Mesendoderm (in vitro differentiated cells): ENCODE data around the gene SH3BP4.

ENCODE experiments used
- DNase-seq: peaks from one replicate; pipeline ENCODE4 v3.0.0; 2013
- H2AK5ac ChIP-seq: 2 replicates; pipeline ENCODE4 v1.6.1; 2013; ENCODE audit warnings: low read length, inconsistent platforms
- H2BK120ac ChIP-seq: 2 replicates; pipeline ENCODE4 v1.6.1; 2013; ENCODE audit warnings: low read depth, mild to moderate bottlenecking, low read length, moderate library complexity, mixed read lengths
- H2BK15ac ChIP-seq: replicated peaks from 2 replicates; pipeline ENCODE4 v1.6.1; 2013; ENCODE audit warnings: low read depth, mild to moderate bottlenecking, moderate library complexity
- H2BK5ac ChIP-seq: 2 replicates; pipeline ENCODE4 v1.6.1; 2013; ENCODE audit warnings: low read length, inconsistent platforms
- H3K18ac ChIP-seq: 2 replicates; pipeline ENCODE4 v1.6.1; 2013; ENCODE audit warnings: mild to moderate bottlenecking, low read length, mixed read lengths
- H3K23ac ChIP-seq: one replicate; pipeline ENCODE4 v1.6.1; 2013; ENCODE audit warnings: low read length
- H3K27ac ChIP-seq: 2 replicates; pipeline ENCODE4 v1.5.1; 2013; ENCODE audit warnings: low read depth, mild to moderate bottlenecking, inconsistent platforms, low read length, moderate library complexity
- H3K27me3 ChIP-seq: 2 replicates; pipeline ENCODE4 v1.6.1; 2013; ENCODE audit warnings: low read length, control low read depth, mild to moderate bottlenecking, inconsistent platforms; ENCODE audit not compliant: insufficient read depth, poor library complexity
- H3K36me3 ChIP-seq: 2 replicates; pipeline ENCODE4 v1.6.1; 2013; ENCODE audit warnings: low read length, inconsistent platforms; ENCODE audit not compliant: control insufficient read depth, insufficient read depth
- H3K4ac ChIP-seq: one replicate; pipeline ENCODE4 v1.6.1; 2013; ENCODE audit warnings: low read depth, mild to moderate bottlenecking, low read length, moderate library complexity
- H3K4me1 ChIP-seq: 2 replicates; pipeline ENCODE4 v1.6.1; 2013; ENCODE audit warnings: low read depth, low read length, inconsistent platforms; ENCODE audit not compliant: control insufficient read depth
- H3K4me2 ChIP-seq: 2 replicates; pipeline ENCODE4 v1.6.1; 2013; ENCODE audit warnings: low read length
- H3K4me3 ChIP-seq: 2 replicates; pipeline ENCODE4 v1.5.1; 2013; ENCODE audit warnings: mild to moderate bottlenecking, low read length
- H3K56ac ChIP-seq: one replicate; pipeline ENCODE4 v1.6.1; 2013; ENCODE audit warnings: low read length
- H3K79me1 ChIP-seq: 2 replicates; pipeline ENCODE4 v1.6.1; 2013; ENCODE audit warnings: low read length, inconsistent platforms
- H3K79me2 ChIP-seq: 2 replicates; pipeline ENCODE4 v1.6.1; 2013; ENCODE audit warnings: mild to moderate bottlenecking, low read length; ENCODE audit not compliant: control insufficient read depth, insufficient read depth
- H3K9ac ChIP-seq: 2 replicates; pipeline ENCODE4 v1.6.1; 2013; ENCODE audit warnings: low read length, inconsistent platforms
- H4K5ac ChIP-seq: one replicate; pipeline ENCODE4 v1.6.1; 2013; ENCODE audit warnings: low read length
- H4K8ac ChIP-seq: one replicate; pipeline ENCODE4 v1.6.1; 2013; ENCODE audit warnings: low read depth, mild to moderate bottlenecking, control low read depth, low read length, moderate library complexity
- WGBS: extraction: QIAGEN DNeasy Blood & Tissue Kit; methylation state at CpG from one replicate; pipeline ENCODE4 v1.1.7; 2013; ENCODE audit warnings: low lambda C conversion rate, missing lambda C conversion rate; ENCODE audit not compliant: insufficient coverage; ENCODE audit errors: extremely low coverage; 5-methylcytosine and 5-hydroxymethylcytosine counted together

SH3BP4 gene

DNA sequence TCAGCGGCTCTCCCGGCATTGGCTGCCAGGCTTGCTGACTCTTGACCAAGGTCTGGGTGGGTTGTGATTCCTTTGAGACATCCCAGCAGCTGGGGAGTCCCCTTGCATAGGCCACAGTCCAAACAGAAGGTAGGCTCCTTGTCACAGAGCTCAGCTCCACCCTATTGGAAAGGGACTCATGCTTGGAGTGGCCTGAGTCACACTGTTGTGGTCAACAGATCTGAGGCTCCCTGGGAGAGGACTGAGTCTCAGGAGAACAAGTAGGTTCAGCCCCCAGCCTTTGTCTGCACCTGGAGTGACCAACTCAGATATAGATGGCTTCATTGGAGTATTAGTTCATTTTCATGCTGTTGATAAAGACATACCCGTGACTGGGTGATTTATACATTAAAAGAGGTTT, 32.1 kb upstream of the SH3BP4 start:
- no peak overlapping the region for H3K4ac ChIP-seq
- no peak for DNase-seq
- H3K27ac ChIP-seq = no peak overlapping the region
- no peak overlapping the region for H3K4me2 ChIP-seq
- no peaks in the 10 kb centered on the region for H3K27me3 ChIP-seq
- H2BK15ac ChIP-seq = no peak overlapping the region
- no peaks in the 10 kb centered on the region for H3K79me2 ChIP-seq
- H2AK5ac ChIP-seq = no peak overlapping the region
- no peak overlapping the region for H3K23ac ChIP-seq
- WGBS = no CpG with 5 or more reads among the region's 3 CpGs
- H3K4me1 ChIP-seq = no peaks in the 10 kb centered on the region
- H2BK5ac ChIP-seq = no peak overlapping the region
- H4K8ac ChIP-seq = no peak overlapping the region
- H4K5ac ChIP-seq = no peak overlapping the region
- H2BK120ac ChIP-seq = no peak overlapping the region
- no peaks in the 10 kb centered on the region for H3K36me3 ChIP-seq
- H3K56ac ChIP-seq = no peak overlapping the region
- no peak overlapping the region for H3K18ac ChIP-seq
- H3K79me1 ChIP-seq = no peaks in the 10 kb centered on the region
- no peak overlapping the region for H3K9ac ChIP-seq
- H3K4me3 ChIP-seq = no peak overlapping the region

- no peak overlapping the region for H2AK5ac ChIP-seq
- no peak overlapping the region for H3K23ac ChIP-seq
- H2BK15ac ChIP-seq = no peak overlapping the region
- H3K79me2 ChIP-seq = no peaks in the 10 kb centered on the region
- no peak overlapping the region for H4K8ac ChIP-seq
- H3K4me3 ChIP-seq = no peak overlapping the region
- no peaks in the 10 kb centered on the region for H3K4me1 ChIP-seq
- H3K27ac ChIP-seq = no peak overlapping the region
- no peaks in the 10 kb centered on the region for H3K79me1 ChIP-seq
- no peak overlapping the region for H3K4ac ChIP-seq
- no peak overlapping the region for H2BK120ac ChIP-seq
- H3K27me3 ChIP-seq = no peaks in the 10 kb centered on the region
- H3K36me3 ChIP-seq = no peaks in the 10 kb centered on the region
- H4K5ac ChIP-seq = no peak overlapping the region
- WGBS = no CpG with 5 or more reads among the region's 2 CpGs
- no peak for DNase-seq
- H3K56ac ChIP-seq = no peak overlapping the region
- no peak overlapping the region for H2BK5ac ChIP-seq
- H3K9ac ChIP-seq = no peak overlapping the region
- H3K4me2 ChIP-seq = no peak overlapping the region
- no peak overlapping the region for H3K18ac ChIP-seq
Observed at GRCh38 chr2:234920836-234921235, 31.0 kb upstream of the SH3BP4 start.

DNA sequence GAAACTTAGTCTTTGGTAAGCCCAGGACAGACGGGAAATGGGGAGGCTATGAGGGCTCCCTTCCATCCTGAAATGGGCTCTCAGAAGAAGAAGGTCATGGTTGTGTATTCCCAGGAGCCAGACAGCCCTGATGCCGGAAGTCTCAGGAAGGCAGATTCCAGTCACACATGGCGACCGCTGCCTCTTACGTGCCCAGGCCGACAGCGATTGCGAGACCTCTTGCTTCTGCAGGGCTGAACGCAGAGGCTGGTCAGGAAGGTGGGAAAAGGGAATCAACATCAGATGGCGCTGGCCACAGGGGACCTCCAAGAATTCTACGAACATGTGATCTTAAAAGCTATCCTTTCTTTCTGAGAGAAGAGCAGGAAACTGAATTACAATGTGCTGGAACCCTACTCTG, 22.8 kb upstream of the SH3BP4 start:
- Histone ChIP-seq H3K9ac (no peak overlapping the region), H3K23ac (no peak overlapping the region), H3K56ac (no peak overlapping the region), H2BK15ac (no peak overlapping the region), H4K8ac (no peak overlapping the region), H3K79me2 (no peaks in the 10 kb centered on the region), H3K18ac (no peak overlapping the region), H2AK5ac (no peak overlapping the region), H3K27ac (no peak overlapping the region), H3K4ac (no peak overlapping the region), H2BK5ac (no peak overlapping the region), H3K36me3 (no peaks in the 10 kb centered on the region), H2BK120ac (no peak overlapping the region), H4K5ac (no peak overlapping the region), H3K79me1 (no peaks in the 10 kb centered on the region), H3K4me1 (peaks cover 3% of the 10 kb centered on the region), H3K4me2 (no peak overlapping the region), H3K27me3 (no peaks in the 10 kb centered on the region), H3K4me3 (no peak overlapping the region)
- peak; percentile 58 for DNase-seq
- WGBS = no CpG with 5 or more reads among the region's 11 CpGs

DNA sequence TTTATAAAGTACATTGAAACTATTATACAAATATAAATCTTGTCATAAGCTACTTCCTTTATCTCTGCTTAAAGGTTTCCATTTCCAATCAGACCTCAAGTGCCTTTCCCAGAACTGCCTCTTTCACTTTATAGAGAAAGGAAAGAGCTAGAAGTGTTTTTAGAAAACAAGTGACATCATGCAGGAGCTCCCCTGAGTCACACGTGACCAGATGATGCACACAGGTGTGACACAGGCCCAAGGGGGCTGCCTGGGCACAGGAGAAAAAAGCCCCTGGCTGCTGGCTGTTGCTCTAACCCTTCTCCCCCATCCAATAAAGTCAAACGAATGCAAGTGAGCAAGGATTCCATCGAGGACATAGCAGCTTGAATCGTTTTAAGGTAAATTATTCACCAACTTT, 21.4 kb upstream of the SH3BP4 start:
- H3K27ac ChIP-seq = no peak overlapping the region
- no peak overlapping the region for H2AK5ac ChIP-seq
- no peak overlapping the region for H3K23ac ChIP-seq
- H3K9ac ChIP-seq = no peak overlapping the region
- no peaks in the 10 kb centered on the region for H3K79me1 ChIP-seq
- no peaks in the 10 kb centered on the region for H3K79me2 ChIP-seq
- no peak overlapping the region for H3K56ac ChIP-seq
- no CpG with 5 or more reads among the region's 4 CpGs for WGBS
- H4K5ac ChIP-seq = no peak overlapping the region
- H3K27me3 ChIP-seq = no peaks in the 10 kb centered on the region
- H3K18ac ChIP-seq = no peak overlapping the region
- no peak overlapping the region for H4K8ac ChIP-seq
- peaks cover 3% of the 10 kb centered on the region for H3K4me1 ChIP-seq
- DNase-seq = no peak
- no peaks in the 10 kb centered on the region for H3K36me3 ChIP-seq
- no peak overlapping the region for H2BK15ac ChIP-seq
- no peak overlapping the region for H2BK120ac ChIP-seq
- no peak overlapping the region for H2BK5ac ChIP-seq
- no peak overlapping the region for H3K4ac ChIP-seq
- no peak overlapping the region for H3K4me3 ChIP-seq
- H3K4me2 ChIP-seq = no peak overlapping the region

DNA sequence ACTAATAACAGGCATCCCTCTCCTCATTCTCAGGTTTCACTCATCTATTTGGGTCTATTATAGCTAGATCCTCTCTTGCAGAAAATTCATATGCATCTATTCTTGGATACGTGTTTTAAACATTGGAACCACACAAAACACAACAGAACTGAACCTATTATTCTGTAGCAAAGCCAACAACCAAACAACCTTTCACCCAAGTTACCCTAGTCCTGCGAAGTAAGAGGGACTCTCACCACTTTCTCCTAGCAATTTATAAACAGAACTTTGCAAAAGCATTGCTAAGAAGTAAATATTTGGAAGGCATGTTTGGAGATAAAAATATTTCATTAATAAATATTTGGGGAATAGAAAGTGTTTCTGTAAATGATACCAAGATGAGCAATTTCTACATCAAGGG, 20.4 kb upstream of the SH3BP4 start:
- Histone ChIP-seq H3K27ac (no peak overlapping the region), H2AK5ac (no peak overlapping the region), H3K79me2 (no peaks in the 10 kb centered on the region), H3K56ac (no peak overlapping the region), H3K4me2 (no peak overlapping the region), H2BK120ac (no peak overlapping the region), H3K4me1 (peaks cover 3% of the 10 kb centered on the region), H2BK15ac (no peak overlapping the region), H3K18ac (no peak overlapping the region), H3K4me3 (no peak overlapping the region), H3K36me3 (no peaks in the 10 kb centered on the region), H3K4ac (no peak overlapping the region), H3K79me1 (no peaks in the 10 kb centered on the region), H2BK5ac (no peak overlapping the region), H3K23ac (no peak overlapping the region), H3K27me3 (no peaks in the 10 kb centered on the region), H4K5ac (no peak overlapping the region), H3K9ac (no peak overlapping the region), H4K8ac (no peak overlapping the region)
- WGBS = no CpG with 5 or more reads among the region's 2 CpGs
- DNase-seq = no peak

DNA sequence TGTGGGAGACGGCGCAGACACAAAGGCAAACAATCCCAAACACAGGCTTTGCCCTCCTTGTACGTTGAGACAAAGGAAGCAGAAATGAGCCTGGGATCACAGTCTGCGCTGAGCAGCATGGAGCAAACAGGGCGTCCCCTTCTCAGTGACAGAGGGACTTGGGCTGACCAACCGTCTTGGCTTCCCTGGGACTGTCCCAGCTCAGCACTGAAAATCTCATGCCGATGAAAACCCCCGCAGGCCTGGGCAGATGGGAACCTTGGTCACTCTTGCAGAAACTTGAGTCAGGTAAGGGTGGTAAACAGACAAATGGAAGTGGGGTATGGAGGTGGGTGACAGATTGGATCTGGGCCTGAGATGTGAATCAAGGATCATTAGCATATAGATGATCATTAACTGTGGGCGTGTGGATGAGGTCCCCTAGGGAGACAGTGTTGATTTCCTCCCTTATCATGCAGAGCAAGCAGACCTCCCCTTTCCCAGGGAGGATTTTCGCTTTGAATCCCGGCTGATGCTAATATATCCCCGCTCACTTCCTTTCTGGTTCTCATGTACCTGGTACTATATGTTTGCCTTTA, 19.1 kb upstream of the SH3BP4 start:
- Histone ChIP-seq H3K79me1 (no peaks in the 10 kb centered on the region), H2BK15ac (no peak overlapping the region), H2BK120ac (no peak overlapping the region), H3K79me2 (no peaks in the 10 kb centered on the region), H2AK5ac (no peak overlapping the region), H3K9ac (no peak overlapping the region), H3K4me3 (no peak overlapping the region), H3K56ac (peak overlapping the region; percentile 49), H3K27me3 (no peaks in the 10 kb centered on the region), H3K27ac (no peak overlapping the region), H4K5ac (no peak overlapping the region), H3K4me2 (no peak overlapping the region), H3K18ac (no peak overlapping the region), H3K23ac (no peak overlapping the region), H3K36me3 (no peaks in the 10 kb centered on the region), H4K8ac (no peak overlapping the region), H2BK5ac (no peak overlapping the region), H3K4me1 (peaks cover 3% of the 10 kb centered on the region), H3K4ac (no peak overlapping the region)
- peak; percentile 87 for DNase-seq
- WGBS = no CpG with 5 or more reads among the region's 12 CpGs
